ENCODE measurements around the gene ELP4. TPM values are rescaled to one million over a fixed set of nuclear protein-coding genes. Genes with fewer than 3 reads are reported as not detected.
"Not testable (repeated sequence)": the region's sequence is repeated elsewhere in the genome, so short reads cannot be mapped to it uniquely, and the experiment has no call there.

Gene ELP4
- total and polyA plus RNA-seq, 2 experiments from 2014 or later: 12.3 to 25.1 TPM

- Histone ChIP-seq H3K4me1 (ENCODE audit: insufficient read depth) (no peaks in the 10 kb centered on the region), H2AFZ (no peak overlapping the region), H4K20me1 (ENCODE audit: insufficient read depth, poor library complexity, severe bottlenecking) (no peaks in the 10 kb centered on the region), H3K4me3 (no peak overlapping the region), H3K4me2 (no peak overlapping the region), H3K27me3 (no peaks in the 10 kb centered on the region), H3K36me3 (replicated peaks; ENCODE audit: insufficient read depth, low read depth) (no peaks in the 10 kb centered on the region), H3K27ac (no peak overlapping the region), H3K9me3 (ENCODE audit: low read depth) (no peaks in the 10 kb centered on the region), H3K79me2 (no peaks in the 10 kb centered on the region), H3K9me2 (replicated peaks; ENCODE audit: insufficient read depth) (no peaks in the 10 kb centered on the region)
- 91% methylated on average over 1 of the region's 1 CpG for WGBS (ENCODE audit: low lambda C conversion rate, missing lambda C conversion rate)
- DNase-seq (ENCODE audit: low spot score): no peak
- no peak for TF ChIP-seq CTCF (IDR thresholded peaks at IDR 0.05; ENCODE audit: poor library complexity)
- no peak for TF ChIP-seq EZH2 (IDR thresholded peaks at IDR 0.05; ENCODE audit: borderline replicate concordance)
- TF ChIP-seq EZH2phosphoT487 (IDR thresholded peaks at IDR 0.05; ENCODE audit: low read depth, severe bottlenecking, unreplicated experiment): no peak
Measured at GRCh38 chr11:31560842-31561476, 51.4 kb downstream of the ELP4 start.

- not testable (repeated sequence) for H3K9me2 ChIP-seq (replicated peaks; ENCODE audit: insufficient read depth); H2AFZ ChIP-seq; H3K4me1 ChIP-seq (ENCODE audit: insufficient read depth); H3K79me2 ChIP-seq; H4K20me1 ChIP-seq (ENCODE audit: insufficient read depth, poor library complexity, severe bottlenecking); H3K27me3 ChIP-seq; H3K27ac ChIP-seq; DNase-seq (ENCODE audit: low spot score); H3K4me3 ChIP-seq; H3K9me3 ChIP-seq (ENCODE audit: low read depth); H3K4me2 ChIP-seq; H3K36me3 ChIP-seq (replicated peaks; ENCODE audit: insufficient read depth, low read depth)
- WGBS (ENCODE audit: low lambda C conversion rate, missing lambda C conversion rate): 94% methylated on average over 4 of the region's 4 CpGs
Measured at GRCh38 chr11:31564517-31564916, 55.0 kb downstream of the ELP4 start.

GRCh38 chr11:31574133-31574532, 64.6 kb downstream of the ELP4 start:
- 72% methylated on average over 4 of the region's 4 CpGs for WGBS (ENCODE audit: low lambda C conversion rate, missing lambda C conversion rate)
- not testable (repeated sequence) for H3K27ac ChIP-seq; DNase-seq (ENCODE audit: low spot score); H3K9me2 ChIP-seq (replicated peaks; ENCODE audit: insufficient read depth); H3K4me3 ChIP-seq; H4K20me1 ChIP-seq (ENCODE audit: insufficient read depth, poor library complexity, severe bottlenecking); H3K9me3 ChIP-seq (ENCODE audit: low read depth); H3K27me3 ChIP-seq; H3K36me3 ChIP-seq (replicated peaks; ENCODE audit: insufficient read depth, low read depth); H3K4me2 ChIP-seq; H3K4me1 ChIP-seq (ENCODE audit: insufficient read depth); H2AFZ ChIP-seq; H3K79me2 ChIP-seq

- H3K9me3 ChIP-seq (ENCODE audit: low read depth); H3K36me3 ChIP-seq (replicated peaks; ENCODE audit: insufficient read depth, low read depth); H3K27me3 ChIP-seq; H3K4me2 ChIP-seq; H3K4me3 ChIP-seq; H4K20me1 ChIP-seq (ENCODE audit: insufficient read depth, poor library complexity, severe bottlenecking); H3K4me1 ChIP-seq (ENCODE audit: insufficient read depth); DNase-seq (ENCODE audit: low spot score); H3K27ac ChIP-seq; H3K9me2 ChIP-seq (replicated peaks; ENCODE audit: insufficient read depth); H2AFZ ChIP-seq; H3K79me2 ChIP-seq: not testable (repeated sequence)
- WGBS (ENCODE audit: low lambda C conversion rate, missing lambda C conversion rate): 94% methylated on average over 3 of the region's 3 CpGs
Measured at GRCh38 chr11:31575764-31576163, 66.2 kb downstream of the ELP4 start.

GRCh38 chr11:31579412-31579811, 69.8 kb downstream of the ELP4 start:
- not testable (repeated sequence) for H3K36me3 ChIP-seq (replicated peaks; ENCODE audit: insufficient read depth, low read depth); H3K9me3 ChIP-seq (ENCODE audit: low read depth); H3K27me3 ChIP-seq; H3K9me2 ChIP-seq (replicated peaks; ENCODE audit: insufficient read depth); H3K4me3 ChIP-seq; H3K4me2 ChIP-seq; H2AFZ ChIP-seq; DNase-seq (ENCODE audit: low spot score); H3K4me1 ChIP-seq (ENCODE audit: insufficient read depth); H3K27ac ChIP-seq; H4K20me1 ChIP-seq (ENCODE audit: insufficient read depth, poor library complexity, severe bottlenecking); H3K79me2 ChIP-seq
- WGBS (ENCODE audit: low lambda C conversion rate, missing lambda C conversion rate): 97% methylated on average over 3 of the region's 3 CpGs
